Measurements from ENCODE around the gene NPAS2.

NPAS2 gene

GRCh38 chr2:100991404-100991773 lies 171.4 kb downstream of the NPAS2 start:
- no peak overlapping the region for H3K9ac ChIP-seq
- H3K4me1 ChIP-seq, result no peaks in the 10 kb centered on the region
- H3K4me3 ChIP-seq, result no peak overlapping the region
- H3K27me3 ChIP-seq, result no peaks in the 10 kb centered on the region
- H3K9me3 ChIP-seq (replicated peaks in 1 of 11), result no peaks in the 10 kb centered on the region
- no peak for TF ChIP-seq Cebpa-rat (IDR thresholded peaks at IDR 0.05)
- no peaks in the 10 kb centered on the region for H3K36me3 ChIP-seq
- no peak overlapping the region for H3K27ac ChIP-seq
- H4K20me1 ChIP-seq, result no peaks in the 10 kb centered on the region
- H3K4me2 ChIP-seq, result no peak overlapping the region

DNA sequence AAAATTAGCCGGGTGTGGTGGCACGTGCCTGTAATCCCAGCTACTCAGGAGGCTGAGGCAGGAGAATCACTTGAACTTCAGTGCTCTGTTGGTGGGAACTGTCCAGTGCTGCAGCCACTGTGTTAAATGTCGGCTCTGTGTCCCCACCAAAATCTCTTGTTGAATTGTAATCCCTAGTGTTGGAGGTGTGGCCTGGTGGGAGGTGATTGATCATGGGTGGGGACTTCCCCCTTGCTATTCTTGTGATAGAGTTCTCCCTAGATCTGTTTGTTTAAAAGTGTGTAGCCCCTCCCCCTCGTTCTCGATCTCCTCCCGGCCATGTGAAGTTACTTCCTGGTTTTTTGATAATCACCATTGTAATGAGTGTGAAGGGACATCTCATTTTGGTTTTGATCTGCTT lies 172.3 kb downstream of the NPAS2 start:
- Histone ChIP-seq H3K36me3 (no peaks in the 10 kb centered on the region), H3K4me2 (no peak overlapping the region), H3K27me3 (no peaks in the 10 kb centered on the region), H3K9ac (no peak overlapping the region), H3K4me1 (no peaks in the 10 kb centered on the region), H3K27ac (no peak overlapping the region), H3K4me3 (no peak overlapping the region), H4K20me1 (no peaks in the 10 kb centered on the region), H3K9me3 (replicated peaks in 1 of 11) (no peaks in the 10 kb centered on the region)
- no peak for TF ChIP-seq Cebpa-rat (IDR thresholded peaks at IDR 0.05)

- TF ChIP-seq Cebpa-rat (IDR thresholded peaks at IDR 0.05), result no peak
- no peak overlapping the region for H3K27ac ChIP-seq
- no peaks in the 10 kb centered on the region for H3K9me3 ChIP-seq (replicated peaks in 1 of 11)
- no peak overlapping the region for H3K9ac ChIP-seq
- no peaks in the 10 kb centered on the region for H3K27me3 ChIP-seq
- no peaks in the 10 kb centered on the region for H3K4me1 ChIP-seq
- H3K4me2 ChIP-seq, result no peak overlapping the region
- H4K20me1 ChIP-seq, result no peaks in the 10 kb centered on the region
- no peaks in the 10 kb centered on the region for H3K36me3 ChIP-seq
- H3K4me3 ChIP-seq, result no peak overlapping the region
Measured at GRCh38 chr2:100993294-100993693, 173.4 kb downstream of the NPAS2 start.

GRCh38 chr2:100995309-100996075 lies 175.6 kb downstream of the NPAS2 start:
- no peak overlapping the region for H3K9ac ChIP-seq
- H3K36me3 ChIP-seq, result no peaks in the 10 kb centered on the region
- no peak overlapping the region for H3K4me3 ChIP-seq
- no peak overlapping the region for H3K27ac ChIP-seq
- no peaks in the 10 kb centered on the region for H3K4me1 ChIP-seq
- no peaks in the 10 kb centered on the region for H4K20me1 ChIP-seq
- no peak overlapping the region for H3K4me2 ChIP-seq
- TF ChIP-seq Cebpa-rat (IDR thresholded peaks at IDR 0.05), result no peak
- H3K9me3 ChIP-seq (replicated peaks in 1 of 11), result no peaks in the 10 kb centered on the region
- H3K27me3 ChIP-seq, result no peaks in the 10 kb centered on the region

DNA sequence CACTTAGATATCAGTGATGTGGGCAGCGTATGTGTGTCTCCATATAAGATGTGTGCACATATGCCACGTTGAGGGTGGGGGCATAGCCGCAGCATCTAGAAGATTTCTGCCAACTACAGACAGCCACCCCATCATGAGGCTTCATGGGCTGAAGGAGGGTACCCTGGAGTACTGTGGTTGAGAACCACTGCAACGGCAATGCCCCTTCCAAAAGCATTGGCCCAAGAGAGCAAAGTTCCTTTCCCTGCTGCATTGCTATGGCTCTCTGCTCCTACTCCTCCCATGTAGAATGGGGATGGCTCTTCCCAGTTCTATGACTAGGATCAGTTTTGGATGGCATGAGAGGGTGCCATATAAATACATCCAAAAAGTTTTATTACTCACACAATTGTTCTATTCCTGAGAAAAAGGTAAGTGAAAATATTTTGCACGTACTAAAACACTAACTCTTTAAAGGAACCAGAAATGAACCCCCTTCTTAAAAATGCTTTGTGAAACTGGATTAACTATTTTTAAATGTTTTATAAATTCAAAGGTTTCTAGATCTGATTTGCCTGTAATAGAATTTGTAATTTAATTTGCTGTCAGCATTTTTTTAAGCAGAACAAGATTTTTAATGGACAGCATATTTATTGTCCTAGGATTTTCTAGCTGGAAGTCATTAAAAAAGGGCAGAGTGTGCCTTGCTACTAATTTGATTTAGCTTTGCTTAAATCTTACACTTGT lies 177.7 kb downstream of the NPAS2 start:
- no peak for TF ChIP-seq Cebpa-rat (IDR thresholded peaks at IDR 0.05)
- H4K20me1 ChIP-seq, result peaks cover 0 to 2% (median 0%) of the 10 kb centered on the region in 11 experiments; a peak in 7 of 22 replicates
- no peak overlapping the region for H3K27ac ChIP-seq
- H3K4me2 ChIP-seq, result no peak overlapping the region
- no peak overlapping the region for H3K9ac ChIP-seq
- peaks cover 0 to 1% (median under 1%) of the 10 kb centered on the region in 11 experiments; a peak in 7 of 22 replicates for H3K36me3 ChIP-seq
- no peaks in the 10 kb centered on the region for H3K27me3 ChIP-seq
- H3K4me1 ChIP-seq, result peaks cover 0 to 5% (median 4%) of the 10 kb centered on the region in 10 experiments; a peak in 14 of 20 replicates
- no peak overlapping the region for H3K4me3 ChIP-seq
- H3K9me3 ChIP-seq (replicated peaks in 1 of 11), result peaks cover 0 to 7% (median 4%) of the 10 kb centered on the region in 11 experiments; a peak in 10 of 22 replicates

GRCh38 chr2:100998235-100998573 lies 178.3 kb downstream of the NPAS2 start:
- no peak overlapping the region for H3K9ac ChIP-seq
- H3K4me1 ChIP-seq, result peaks cover under 1 to 7% (median 5%) of the 10 kb centered on the region in 10 experiments; a peak in 18 of 20 replicates
- peaks cover 0 to 7% (median 4%) of the 10 kb centered on the region in 11 experiments; a peak in 10 of 22 replicates for H3K9me3 ChIP-seq (replicated peaks in 1 of 11)
- no peak for TF ChIP-seq Cebpa-rat (IDR thresholded peaks at IDR 0.05)
- H3K4me2 ChIP-seq, result no peak overlapping the region
- peaks cover 2 to 6% (median 5%) of the 10 kb centered on the region in 11 experiments; a peak in 18 of 22 replicates for H3K36me3 ChIP-seq
- H3K27me3 ChIP-seq, result no peaks in the 10 kb centered on the region
- H3K4me3 ChIP-seq, result no peak overlapping the region
- peaks cover 4 to 7% (median 5%) of the 10 kb centered on the region in 11 experiments; a peak in 18 of 22 replicates for H4K20me1 ChIP-seq
- H3K27ac ChIP-seq, result no peak overlapping the region

DNA sequence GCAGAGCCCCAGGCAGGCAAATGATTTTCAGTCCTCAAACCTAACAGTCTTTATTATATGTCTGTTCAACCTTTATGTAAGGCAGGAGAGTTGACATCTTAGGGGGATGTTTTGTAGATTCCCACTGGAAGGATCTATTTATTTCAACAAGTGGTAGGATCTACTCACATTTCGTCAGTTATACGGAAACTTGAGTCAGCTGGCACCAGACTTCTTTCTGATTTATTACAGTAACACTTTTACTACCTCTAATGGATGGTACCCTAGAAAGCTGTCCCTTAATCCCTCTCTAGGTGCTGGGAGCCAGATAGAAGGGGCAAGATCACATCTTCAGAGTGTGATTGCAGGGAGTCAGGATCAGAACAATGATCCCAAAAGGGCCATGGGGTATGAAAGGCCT lies 180.1 kb downstream of the NPAS2 start:
- no peak for TF ChIP-seq Cebpa-rat (IDR thresholded peaks at IDR 0.05)
- peaks cover 0 to 7% (median 4%) of the 10 kb centered on the region in 11 experiments; a peak in 10 of 22 replicates for H3K9me3 ChIP-seq (replicated peaks in 1 of 11)
- H3K4me1 ChIP-seq, result peaks cover 18 to 25% (median 23%) of the 10 kb centered on the region in 10 experiments
- H4K20me1 ChIP-seq, result peaks cover 22 to 25% (median 23%) of the 10 kb centered on the region in 11 experiments
- H3K27me3 ChIP-seq, result no peaks in the 10 kb centered on the region
- H3K4me2 ChIP-seq, result no peak overlapping the region
- H3K27ac ChIP-seq, result no peak overlapping the region
- no peak overlapping the region for H3K4me3 ChIP-seq
- peaks cover 20 to 24% (median 23%) of the 10 kb centered on the region in 11 experiments for H3K36me3 ChIP-seq
- H3K9ac ChIP-seq, result no peak overlapping the region

DNA sequence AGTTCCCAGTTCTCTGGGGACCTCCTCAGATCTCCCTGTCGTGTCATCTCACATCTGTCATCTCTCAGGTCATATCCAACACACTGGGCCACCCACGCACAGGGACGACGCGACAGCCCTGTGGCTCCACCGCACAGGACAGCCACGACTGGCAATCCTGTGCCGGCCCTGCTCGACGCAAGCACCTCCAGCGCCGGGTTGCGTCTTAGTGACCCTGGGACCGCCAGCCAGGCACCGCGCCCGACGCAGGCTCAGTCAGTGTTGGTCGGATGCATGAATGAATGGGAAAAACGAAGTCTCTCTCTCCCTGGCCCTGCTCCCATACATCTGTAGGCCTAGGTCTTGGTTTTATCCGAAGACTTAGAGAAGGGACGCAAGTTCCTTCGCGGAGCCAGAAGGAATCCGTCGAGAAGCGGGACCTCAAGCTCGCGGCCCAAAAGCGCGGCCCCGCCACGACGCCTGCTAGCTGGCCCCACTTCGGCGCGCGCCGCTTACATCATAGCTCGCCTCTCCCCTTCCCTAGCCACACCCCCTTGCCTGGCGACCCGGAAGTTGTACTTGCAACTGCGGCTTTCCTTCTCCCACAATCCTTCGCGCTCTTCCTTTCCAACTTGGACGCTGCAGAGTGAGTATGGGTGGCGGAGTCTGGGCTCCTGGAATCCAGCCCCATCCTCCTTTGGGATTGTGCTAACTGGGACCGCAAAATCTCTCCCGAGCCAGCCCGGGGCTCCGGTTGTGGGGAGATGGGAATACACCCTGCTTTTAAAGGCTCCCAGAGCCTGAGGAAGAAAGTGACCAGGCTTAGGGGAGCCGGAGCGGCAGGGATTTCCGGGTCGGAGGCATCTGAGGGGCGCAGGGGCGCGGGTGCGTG lies 182.0 kb downstream of the NPAS2 start, which contains the start of gene RPL31:
Gene RPL31 (plus strand): TSS at position 599 of the 871 bp plus-strand sequence. CDS start 413 bp downstream, outside the sequence.
- peak within 1 kb of the TSS; percentile 94 to 99 (median 97) for H3K9ac ChIP-seq
- no peaks in the 10 kb centered on the region for H3K27me3 ChIP-seq
- H3K36me3 ChIP-seq, result peaks cover 39 to 44% (median 43%) of the 10 kb centered on the region in 11 experiments

More for the DNA sequence above, 182.0 kb downstream of the NPAS2 start, which contains the start of gene RPL31:
- Histone ChIP-seq H3K4me1 (peaks cover 34 to 43% (median 39%) of the 10 kb centered on the region in 10 experiments), H3K9me3 (replicated peaks in 1 of 11) (peaks cover 0 to 7% (median 4%) of the 10 kb centered on the region in 11 experiments; a peak in 10 of 22 replicates), H3K4me3 (peak within 1 kb of the TSS; percentile 81 to 97 (median 86)), H3K27ac (peak within 1 kb of the TSS; percentile 86 to 99 (median 95)), H4K20me1 (peaks cover 41 to 44% (median 42%) of the 10 kb centered on the region in 11 experiments), H3K4me2 (peak within 1 kb of the TSS; percentile 85 to 98 (median 93))
- TF ChIP-seq Cebpa-rat (IDR thresholded peaks at IDR 0.05), result peak in 4 of 11 experiments; percentile 27 to 44 (median 42); a peak in 5 of 22 replicates
